ENCODE data around the gene PYGM. TPM values are rescaled to one million over a fixed set of nuclear protein-coding genes. Genes with fewer than 3 reads are reported as not detected.

Gene PYGM
- total and polyA plus RNA-seq, 2 experiments from 2014 or later, result 1.5 to 3.9 TPM

DNA sequence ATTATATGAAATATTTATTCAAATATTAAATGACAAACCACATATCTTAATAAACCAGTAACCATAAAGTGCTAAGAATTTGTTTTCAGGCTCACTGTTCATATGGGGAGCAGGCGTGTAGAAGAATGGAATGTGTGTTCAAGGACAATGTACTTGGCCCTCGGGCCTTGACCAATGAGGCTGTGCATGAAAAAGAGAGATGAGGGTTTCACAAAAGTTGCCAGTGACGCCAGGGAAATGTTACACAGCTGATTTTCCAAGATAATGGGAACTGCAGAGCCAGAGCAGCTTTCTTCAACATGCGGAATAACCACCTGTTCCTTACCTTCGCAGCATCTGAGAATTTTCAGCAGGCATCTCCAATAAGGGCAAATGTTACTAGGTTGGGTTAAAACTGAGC, 14.4 kb upstream of the PYGM start:
- H3K36me3 Mint-ChIP-seq (ENCODE audit: low read depth), result peaks cover 84% of the 10 kb centered on the region
- H4K20me1 ChIP-seq (replicated peaks; ENCODE audit: insufficient read depth), result peaks cover 79% of the 10 kb centered on the region

More for the DNA sequence above, 14.4 kb upstream of the PYGM start:
- Histone ChIP-seq H2AFZ (no peak overlapping the region), H3K4me3 (no peak overlapping the region), H3K9me2 (ENCODE audit: insufficient read depth) (no peaks in the 10 kb centered on the region), H3K36me3 (ENCODE audit: insufficient read depth) (peaks cover 81% of the 10 kb centered on the region), H3K27ac (ENCODE audit: low read depth) (peak overlapping the region; percentile 68; the same call in 1 of the 2 replicates), H3K79me2 (replicated peaks; ENCODE audit: insufficient read depth) (peaks cover 82% of the 10 kb centered on the region), H3K4me2 (no peak overlapping the region), H3F3A (replicated peaks; ENCODE audit: low read depth) (peaks cover 76% of the 10 kb centered on the region), H3K4me1 (ENCODE audit: insufficient read depth) (peaks cover 10% of the 10 kb centered on the region), H3K27me3 (ENCODE audit: insufficient read depth) (no peaks in the 10 kb centered on the region)
- no peak for ATAC-seq
- TF ChIP-seq POLR2AphosphoS5 (IDR thresholded peaks at IDR 0.05; ENCODE audit: low read depth) (no peak), STAT1 (IDR thresholded peaks at IDR 0.05; ENCODE audit: unreplicated experiment) (no peak), JUNB (IDR thresholded peaks at IDR 0.05; ENCODE audit: unreplicated experiment) (no peak), ZNF114 (CRISPR knock-in tag; IDR thresholded peaks at IDR 0.05) (no peak), CREB1 (CRISPR knock-in tag; IDR thresholded peaks at IDR 0.05; ENCODE audit: low read depth) (no peak), NANOG (IDR thresholded peaks at IDR 0.05; ENCODE audit: borderline replicate concordance) (no peak), EZH2phosphoT487 (IDR thresholded peaks at IDR 0.05; ENCODE audit: unreplicated experiment) (no peak), EZH2 (IDR thresholded peaks at IDR 0.05; ENCODE audit: low read depth, unreplicated experiment) (no peak), ZNF331 (CRISPR knock-in tag; IDR thresholded peaks at IDR 0.05; ENCODE audit: low read depth) (no peak)
- TF ChIP-seq, protein P1, sequence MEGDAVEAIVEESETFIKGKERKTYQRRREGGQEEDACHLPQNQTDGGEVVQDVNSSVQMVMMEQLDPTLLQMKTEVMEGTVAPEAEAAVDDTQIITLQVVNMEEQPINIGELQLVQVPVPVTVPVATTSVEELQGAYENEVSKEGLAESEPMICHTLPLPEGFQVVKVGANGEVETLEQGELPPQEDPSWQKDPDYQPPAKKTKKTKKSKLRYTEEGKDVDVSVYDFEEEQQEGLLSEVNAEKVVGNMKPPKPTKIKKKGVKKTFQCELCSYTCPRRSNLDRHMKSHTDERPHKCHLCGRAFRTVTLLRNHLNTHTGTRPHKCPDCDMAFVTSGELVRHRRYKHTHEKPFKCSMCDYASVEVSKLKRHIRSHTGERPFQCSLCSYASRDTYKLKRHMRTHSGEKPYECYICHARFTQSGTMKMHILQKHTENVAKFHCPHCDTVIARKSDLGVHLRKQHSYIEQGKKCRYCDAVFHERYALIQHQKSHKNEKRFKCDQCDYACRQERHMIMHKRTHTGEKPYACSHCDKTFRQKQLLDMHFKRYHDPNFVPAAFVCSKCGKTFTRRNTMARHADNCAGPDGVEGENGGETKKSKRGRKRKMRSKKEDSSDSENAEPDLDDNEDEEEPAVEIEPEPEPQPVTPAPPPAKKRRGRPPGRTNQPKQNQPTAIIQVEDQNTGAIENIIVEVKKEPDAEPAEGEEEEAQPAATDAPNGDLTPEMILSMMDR (conservative IDR thresholded peaks at IDR 0.05; ENCODE audit: low read depth in 2 of 2), result no peak
- TF ChIP-seq, protein P2, sequence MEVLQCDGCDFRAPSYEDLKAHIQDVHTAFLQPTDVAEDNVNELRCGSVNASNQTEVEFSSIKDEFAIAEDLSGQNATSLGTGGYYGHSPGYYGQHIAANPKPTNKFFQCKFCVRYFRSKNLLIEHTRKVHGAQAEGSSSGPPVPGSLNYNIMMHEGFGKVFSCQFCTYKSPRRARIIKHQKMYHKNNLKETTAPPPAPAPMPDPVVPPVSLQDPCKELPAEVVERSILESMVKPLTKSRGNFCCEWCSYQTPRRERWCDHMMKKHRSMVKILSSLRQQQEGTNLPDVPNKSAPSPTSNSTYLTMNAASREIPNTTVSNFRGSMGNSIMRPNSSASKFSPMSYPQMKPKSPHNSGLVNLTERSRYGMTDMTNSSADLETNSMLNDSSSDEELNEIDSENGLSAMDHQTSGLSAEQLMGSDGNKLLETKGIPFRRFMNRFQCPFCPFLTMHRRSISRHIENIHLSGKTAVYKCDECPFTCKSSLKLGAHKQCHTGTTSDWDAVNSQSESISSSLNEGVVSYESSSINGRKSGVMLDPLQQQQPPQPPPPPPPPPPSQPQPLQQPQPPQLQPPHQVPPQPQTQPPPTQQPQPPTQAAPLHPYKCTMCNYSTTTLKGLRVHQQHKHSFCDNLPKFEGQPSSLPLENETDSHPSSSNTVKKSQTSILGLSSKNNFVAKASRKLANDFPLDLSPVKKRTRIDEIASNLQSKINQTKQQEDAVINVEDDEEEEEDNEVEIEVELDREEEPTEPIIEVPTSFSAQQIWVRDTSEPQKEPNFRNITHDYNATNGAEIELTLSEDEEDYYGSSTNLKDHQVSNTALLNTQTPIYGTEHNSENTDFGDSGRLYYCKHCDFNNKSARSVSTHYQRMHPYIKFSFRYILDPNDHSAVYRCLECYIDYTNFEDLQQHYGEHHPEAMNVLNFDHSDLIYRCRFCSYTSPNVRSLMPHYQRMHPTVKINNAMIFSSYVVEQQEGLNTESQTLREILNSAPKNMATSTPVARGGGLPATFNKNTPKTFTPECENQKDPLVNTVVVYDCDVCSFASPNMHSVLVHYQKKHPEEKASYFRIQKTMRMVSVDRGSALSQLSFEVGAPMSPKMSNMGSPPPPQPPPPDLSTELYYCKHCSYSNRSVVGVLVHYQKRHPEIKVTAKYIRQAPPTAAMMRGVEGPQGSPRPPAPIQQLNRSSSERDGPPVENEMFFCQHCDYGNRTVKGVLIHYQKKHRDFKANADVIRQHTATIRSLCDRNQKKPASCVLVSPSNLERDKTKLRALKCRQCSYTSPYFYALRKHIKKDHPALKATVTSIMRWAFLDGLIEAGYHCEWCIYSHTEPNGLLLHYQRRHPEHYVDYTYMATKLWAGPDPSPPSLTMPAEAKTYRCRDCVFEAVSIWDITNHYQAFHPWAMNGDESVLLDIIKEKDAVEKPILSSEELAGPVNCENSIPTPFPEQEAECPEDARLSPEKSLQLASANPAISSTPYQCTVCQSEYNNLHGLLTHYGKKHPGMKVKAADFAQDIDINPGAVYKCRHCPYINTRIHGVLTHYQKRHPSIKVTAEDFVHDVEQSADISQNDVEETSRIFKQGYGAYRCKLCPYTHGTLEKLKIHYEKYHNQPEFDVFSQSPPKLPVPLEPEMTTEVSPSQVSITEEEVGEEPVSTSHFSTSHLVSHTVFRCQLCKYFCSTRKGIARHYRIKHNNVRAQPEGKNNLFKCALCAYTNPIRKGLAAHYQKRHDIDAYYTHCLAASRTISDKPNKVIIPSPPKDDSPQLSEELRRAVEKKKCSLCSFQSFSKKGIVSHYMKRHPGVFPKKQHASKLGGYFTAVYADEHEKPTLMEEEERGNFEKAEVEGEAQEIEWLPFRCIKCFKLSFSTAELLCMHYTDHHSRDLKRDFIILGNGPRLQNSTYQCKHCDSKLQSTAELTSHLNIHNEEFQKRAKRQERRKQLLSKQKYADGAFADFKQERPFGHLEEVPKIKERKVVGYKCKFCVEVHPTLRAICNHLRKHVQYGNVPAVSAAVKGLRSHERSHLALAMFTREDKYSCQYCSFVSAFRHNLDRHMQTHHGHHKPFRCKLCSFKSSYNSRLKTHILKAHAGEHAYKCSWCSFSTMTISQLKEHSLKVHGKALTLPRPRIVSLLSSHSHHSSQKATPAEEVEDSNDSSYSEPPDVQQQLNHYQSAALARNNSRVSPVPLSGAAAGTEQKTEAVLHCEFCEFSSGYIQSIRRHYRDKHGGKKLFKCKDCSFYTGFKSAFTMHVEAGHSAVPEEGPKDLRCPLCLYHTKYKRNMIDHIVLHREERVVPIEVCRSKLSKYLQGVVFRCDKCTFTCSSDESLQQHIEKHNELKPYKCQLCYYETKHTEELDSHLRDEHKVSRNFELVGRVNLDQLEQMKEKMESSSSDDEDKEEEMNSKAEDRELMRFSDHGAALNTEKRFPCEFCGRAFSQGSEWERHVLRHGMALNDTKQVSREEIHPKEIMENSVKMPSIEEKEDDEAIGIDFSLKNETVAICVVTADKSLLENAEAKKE (CRISPR knock-in tag; IDR thresholded peaks at IDR 0.05), result no peak
- TF ChIP-seq, protein P3, sequence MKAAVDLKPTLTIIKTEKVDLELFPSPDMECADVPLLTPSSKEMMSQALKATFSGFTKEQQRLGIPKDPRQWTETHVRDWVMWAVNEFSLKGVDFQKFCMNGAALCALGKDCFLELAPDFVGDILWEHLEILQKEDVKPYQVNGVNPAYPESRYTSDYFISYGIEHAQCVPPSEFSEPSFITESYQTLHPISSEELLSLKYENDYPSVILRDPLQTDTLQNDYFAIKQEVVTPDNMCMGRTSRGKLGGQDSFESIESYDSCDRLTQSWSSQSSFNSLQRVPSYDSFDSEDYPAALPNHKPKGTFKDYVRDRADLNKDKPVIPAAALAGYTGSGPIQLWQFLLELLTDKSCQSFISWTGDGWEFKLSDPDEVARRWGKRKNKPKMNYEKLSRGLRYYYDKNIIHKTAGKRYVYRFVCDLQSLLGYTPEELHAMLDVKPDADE (IDR thresholded peaks at IDR 0.05), result no peak
- TF ChIP-seq, protein P4, sequence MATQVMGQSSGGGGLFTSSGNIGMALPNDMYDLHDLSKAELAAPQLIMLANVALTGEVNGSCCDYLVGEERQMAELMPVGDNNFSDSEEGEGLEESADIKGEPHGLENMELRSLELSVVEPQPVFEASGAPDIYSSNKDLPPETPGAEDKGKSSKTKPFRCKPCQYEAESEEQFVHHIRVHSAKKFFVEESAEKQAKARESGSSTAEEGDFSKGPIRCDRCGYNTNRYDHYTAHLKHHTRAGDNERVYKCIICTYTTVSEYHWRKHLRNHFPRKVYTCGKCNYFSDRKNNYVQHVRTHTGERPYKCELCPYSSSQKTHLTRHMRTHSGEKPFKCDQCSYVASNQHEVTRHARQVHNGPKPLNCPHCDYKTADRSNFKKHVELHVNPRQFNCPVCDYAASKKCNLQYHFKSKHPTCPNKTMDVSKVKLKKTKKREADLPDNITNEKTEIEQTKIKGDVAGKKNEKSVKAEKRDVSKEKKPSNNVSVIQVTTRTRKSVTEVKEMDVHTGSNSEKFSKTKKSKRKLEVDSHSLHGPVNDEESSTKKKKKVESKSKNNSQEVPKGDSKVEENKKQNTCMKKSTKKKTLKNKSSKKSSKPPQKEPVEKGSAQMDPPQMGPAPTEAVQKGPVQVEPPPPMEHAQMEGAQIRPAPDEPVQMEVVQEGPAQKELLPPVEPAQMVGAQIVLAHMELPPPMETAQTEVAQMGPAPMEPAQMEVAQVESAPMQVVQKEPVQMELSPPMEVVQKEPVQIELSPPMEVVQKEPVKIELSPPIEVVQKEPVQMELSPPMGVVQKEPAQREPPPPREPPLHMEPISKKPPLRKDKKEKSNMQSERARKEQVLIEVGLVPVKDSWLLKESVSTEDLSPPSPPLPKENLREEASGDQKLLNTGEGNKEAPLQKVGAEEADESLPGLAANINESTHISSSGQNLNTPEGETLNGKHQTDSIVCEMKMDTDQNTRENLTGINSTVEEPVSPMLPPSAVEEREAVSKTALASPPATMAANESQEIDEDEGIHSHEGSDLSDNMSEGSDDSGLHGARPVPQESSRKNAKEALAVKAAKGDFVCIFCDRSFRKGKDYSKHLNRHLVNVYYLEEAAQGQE (IDR thresholded peaks at IDR 0.05; ENCODE audit: unreplicated experiment), result no peak
- Mint-ChIP-seq H3K27ac (no peak overlapping the region), H3K9me3 (no peaks in the 10 kb centered on the region; the same call in 2 of the 3 replicates), H3K4me3 (no peak overlapping the region), H3K27me3 (ENCODE audit: insufficient read depth, low read depth, poor library complexity) (peaks cover 19% of the 10 kb centered on the region), H3K4me1 (peaks cover 30% of the 10 kb centered on the region)
- DNase-seq (ENCODE audit: low spot score), result no peak

All from GM23338 (cell line).